Hepatic stellate cell (primary cell): ENCODE results near the gene TCP11L1.
"Not testable (repeated sequence)": the region's sequence is repeated elsewhere in the genome, so short reads cannot be mapped to it uniquely, and the experiment has no call there.

Experiments
- DNase-seq: peaks from one replicate; pipeline ENCODE4 v3.0.0; 2011; ENCODE audit warnings: low spot score

TCP11L1 gene

GRCh38 chr11:33039274-33040032, at the start of gene TCP11L1:
Gene TCP11L1 (plus strand): TSS chr11:33039572. CDS start chr11:33043774, 4,202 bp downstream.
- peak; percentile 86 for DNase-seq

GRCh38 chr11:32990481-32990880, 48.9 kb upstream of the TCP11L1 start:
- no peak for DNase-seq

GRCh38 chr11:32991427-32991826, 47.9 kb upstream of the TCP11L1 start:
- no peak for DNase-seq

- DNase-seq = no peak
Observed at GRCh38 chr11:32991898-32992297, 47.5 kb upstream of the TCP11L1 start.

GRCh38 chr11:33000181-33000580, 39.2 kb upstream of the TCP11L1 start:
- DNase-seq = peak; percentile 16

- no peak for DNase-seq
Observed at GRCh38 chr11:33001281-33001680, 38.1 kb upstream of the TCP11L1 start.

GRCh38 chr11:33001751-33002542, 37.4 kb upstream of the TCP11L1 start:
- no peak for DNase-seq

- DNase-seq = no peak
Observed at GRCh38 chr11:33005175-33005574, 34.2 kb upstream of the TCP11L1 start.

- no peak for DNase-seq
Observed at GRCh38 chr11:33006010-33006409, 33.4 kb upstream of the TCP11L1 start.

GRCh38 chr11:33013755-33014154, 25.6 kb upstream of the TCP11L1 start:
- DNase-seq = no peak

GRCh38 chr11:33015621-33016551, 23.5 kb upstream of the TCP11L1 start, which contains the start of gene DEPDC7:
Gene DEPDC7 (plus strand): TSS chr11:33015878. CDS start chr11:33015956, 78 bp downstream.
- peak; percentile 82 for DNase-seq

- DNase-seq = no peak
Observed at GRCh38 chr11:33016654-33017053, 22.7 kb upstream of the TCP11L1 start.

GRCh38 chr11:33017478-33017877, 21.9 kb upstream of the TCP11L1 start:
- DNase-seq = no peak

GRCh38 chr11:33017965-33018364, 21.4 kb upstream of the TCP11L1 start:
- no peak for DNase-seq

- no peak for DNase-seq
Observed at GRCh38 chr11:33018840-33019239, 20.5 kb upstream of the TCP11L1 start.

GRCh38 chr11:33021501-33021900, 17.9 kb upstream of the TCP11L1 start:
- DNase-seq = no peak

GRCh38 chr11:33021937-33022336, 17.4 kb upstream of the TCP11L1 start:
- DNase-seq = no peak

GRCh38 chr11:33025339-33025722, 14.0 kb upstream of the TCP11L1 start:
- DNase-seq = no peak

- no peak for DNase-seq
Observed at GRCh38 chr11:33027233-33027632, 12.1 kb upstream of the TCP11L1 start.

- DNase-seq = no peak
Observed at GRCh38 chr11:33027846-33028536, 11.4 kb upstream of the TCP11L1 start.

- DNase-seq = no peak
Observed at GRCh38 chr11:33028537-33028914, 10.8 kb upstream of the TCP11L1 start.

- not testable (repeated sequence) for DNase-seq
Observed at GRCh38 chr11:33029218-33029617, 10.2 kb upstream of the TCP11L1 start.
